ENCODE results near the gene CDKN2D.

CDKN2D gene

DNA sequence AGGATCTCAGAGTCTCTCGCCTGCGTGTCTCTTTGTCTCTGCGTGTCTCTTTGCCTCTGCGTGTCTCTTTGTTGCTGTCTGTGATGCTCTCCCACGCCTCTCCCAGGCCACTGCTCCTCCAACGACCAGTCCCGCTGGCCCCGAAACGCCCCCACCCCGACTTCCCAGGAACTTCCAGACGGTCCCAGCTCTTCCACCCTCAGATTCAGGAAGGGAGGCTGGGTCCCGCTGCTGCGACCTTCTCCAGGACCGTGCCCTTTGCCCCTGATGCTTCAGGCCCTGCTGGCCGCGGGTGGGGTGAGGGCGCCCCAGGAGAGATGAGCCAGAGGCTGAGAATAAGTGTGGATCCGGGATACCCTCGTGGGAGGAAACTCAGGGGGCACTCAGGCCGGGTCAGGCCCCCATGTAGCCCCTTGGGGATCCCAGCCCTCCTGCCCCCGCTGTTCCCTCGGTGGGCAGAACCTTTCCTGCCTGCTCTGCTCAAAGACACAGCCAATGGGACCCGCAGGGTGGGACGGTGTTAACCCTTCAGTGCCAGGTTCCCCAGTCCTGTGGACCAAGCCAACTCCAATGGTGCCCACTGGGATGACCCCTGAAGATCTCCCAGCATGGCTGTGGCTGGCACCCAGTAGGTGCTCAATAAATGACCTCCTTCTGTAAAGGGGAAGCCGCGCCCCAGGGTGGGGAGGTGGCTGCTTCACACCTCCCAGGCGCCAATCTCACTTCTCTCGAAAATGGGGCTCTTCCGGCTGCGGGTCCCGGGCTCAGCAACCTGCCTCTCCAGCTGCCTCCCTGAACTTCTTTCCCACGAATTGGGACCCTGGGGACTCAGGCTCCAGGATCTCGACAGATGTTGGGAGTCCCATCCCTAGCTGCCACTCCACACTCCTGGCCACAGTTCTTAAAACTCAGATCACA, 50.1 kb downstream of the CDKN2D start:
- Histone ChIP-seq H3K9me3 (ENCODE audit: control insufficient read depth, insufficient read depth, low read length) (no peaks in the 10 kb centered on the region), H3K36me3 (ENCODE audit: control insufficient read depth, low read length) (no peaks in the 10 kb centered on the region), H3K27me3 (ENCODE audit: control insufficient read depth, low read length) (peaks cover 43% of the 10 kb centered on the region), H3K9me2 (replicated peaks; ENCODE audit: control insufficient read depth, low read length) (no peaks in the 10 kb centered on the region), H4K20me1 (ENCODE audit: control insufficient read depth, insufficient read depth, low read depth, low read length) (peaks cover 2% of the 10 kb centered on the region; the same call in 1 of the 2 replicates), H3F3A (ENCODE audit: control insufficient read depth, insufficient read depth) (no peaks in the 10 kb centered on the region), H3K27ac (ENCODE audit: low read depth, low read length) (no peak overlapping the region), H3K4me1 (ENCODE audit: control insufficient read depth, low read length) (peaks cover 17% of the 10 kb centered on the region), H3K79me2 (ENCODE audit: control insufficient read depth, low read length) (no peaks in the 10 kb centered on the region), H3K4me3 (ENCODE audit: low read length) (peak overlapping the region; percentile 5; the same call in 1 of the 2 replicates), H3K4me2 (ENCODE audit: low read length) (peak overlapping the region; percentile 28; the same call in 1 of the 2 replicates)
- TF ChIP-seq, protein P1, sequence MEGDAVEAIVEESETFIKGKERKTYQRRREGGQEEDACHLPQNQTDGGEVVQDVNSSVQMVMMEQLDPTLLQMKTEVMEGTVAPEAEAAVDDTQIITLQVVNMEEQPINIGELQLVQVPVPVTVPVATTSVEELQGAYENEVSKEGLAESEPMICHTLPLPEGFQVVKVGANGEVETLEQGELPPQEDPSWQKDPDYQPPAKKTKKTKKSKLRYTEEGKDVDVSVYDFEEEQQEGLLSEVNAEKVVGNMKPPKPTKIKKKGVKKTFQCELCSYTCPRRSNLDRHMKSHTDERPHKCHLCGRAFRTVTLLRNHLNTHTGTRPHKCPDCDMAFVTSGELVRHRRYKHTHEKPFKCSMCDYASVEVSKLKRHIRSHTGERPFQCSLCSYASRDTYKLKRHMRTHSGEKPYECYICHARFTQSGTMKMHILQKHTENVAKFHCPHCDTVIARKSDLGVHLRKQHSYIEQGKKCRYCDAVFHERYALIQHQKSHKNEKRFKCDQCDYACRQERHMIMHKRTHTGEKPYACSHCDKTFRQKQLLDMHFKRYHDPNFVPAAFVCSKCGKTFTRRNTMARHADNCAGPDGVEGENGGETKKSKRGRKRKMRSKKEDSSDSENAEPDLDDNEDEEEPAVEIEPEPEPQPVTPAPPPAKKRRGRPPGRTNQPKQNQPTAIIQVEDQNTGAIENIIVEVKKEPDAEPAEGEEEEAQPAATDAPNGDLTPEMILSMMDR (IDR thresholded peaks at IDR 0.05; ENCODE audit: low read depth, low read length, poor library complexity, severe bottlenecking), result no peak
- no peak for TF ChIP-seq EZH2phosphoT487 (IDR thresholded peaks at IDR 0.05; ENCODE audit: borderline replicate concordance, low read length)

DNA sequence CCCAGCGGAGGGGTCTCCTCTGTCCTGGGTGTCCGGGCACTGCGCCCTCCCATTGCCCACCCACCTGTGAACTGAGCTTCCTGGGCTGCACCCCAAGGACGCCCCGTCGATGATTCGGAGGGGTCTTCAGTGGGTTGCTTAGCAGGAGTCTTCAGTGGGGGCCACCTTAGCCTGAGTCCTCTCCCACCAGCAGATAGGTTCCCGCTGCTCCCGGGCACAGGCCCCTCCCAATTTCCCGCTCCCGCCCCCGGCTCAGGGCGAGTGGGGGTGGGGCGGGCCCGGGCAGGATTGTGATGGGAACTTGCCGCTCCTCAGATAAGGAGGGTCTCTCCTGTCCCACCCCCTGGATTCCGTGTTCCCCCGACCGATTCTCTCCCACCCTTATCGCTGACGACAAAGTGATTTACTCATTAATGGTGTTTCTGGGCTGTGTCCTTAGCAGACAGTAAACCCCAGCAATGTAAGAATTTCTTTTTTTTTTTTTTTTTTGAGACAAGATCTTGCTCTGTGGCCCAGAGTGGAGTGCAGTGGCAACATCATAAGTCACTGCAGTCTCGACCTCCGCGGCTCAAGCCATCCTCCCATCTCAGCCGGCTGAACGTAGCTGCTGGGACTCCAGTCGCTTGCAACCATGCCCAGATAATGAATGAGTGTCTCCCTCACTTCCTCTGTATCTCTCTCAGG, 50.9 kb downstream of the CDKN2D start:
- Histone ChIP-seq H3K27me3 (ENCODE audit: control insufficient read depth, low read length) (peaks cover 44% of the 10 kb centered on the region), H3K79me2 (ENCODE audit: control insufficient read depth, low read length) (no peaks in the 10 kb centered on the region), H3K4me1 (ENCODE audit: control insufficient read depth, low read length) (peaks cover 17% of the 10 kb centered on the region), H3K27ac (ENCODE audit: low read depth, low read length) (no peak overlapping the region), H3K36me3 (ENCODE audit: control insufficient read depth, low read length) (no peaks in the 10 kb centered on the region), H3K4me2 (ENCODE audit: low read length) (peak overlapping the region; percentile 28), H3K9me3 (ENCODE audit: control insufficient read depth, insufficient read depth, low read length) (no peaks in the 10 kb centered on the region), H3K4me3 (ENCODE audit: low read length) (0 out of 2 replicates have a peak overlapping the region, but pooled peaks have one; percentile 5), H3K9me2 (replicated peaks; ENCODE audit: control insufficient read depth, low read length) (no peaks in the 10 kb centered on the region), H4K20me1 (ENCODE audit: control insufficient read depth, insufficient read depth, low read depth, low read length) (peaks cover 2% of the 10 kb centered on the region; the same call in 1 of the 2 replicates), H3F3A (ENCODE audit: control insufficient read depth, insufficient read depth) (no peaks in the 10 kb centered on the region)
- TF ChIP-seq EZH2phosphoT487 (IDR thresholded peaks at IDR 0.05; ENCODE audit: borderline replicate concordance, low read length), result no peak
- TF ChIP-seq, protein P1 (IDR thresholded peaks at IDR 0.05; ENCODE audit: low read depth, low read length, poor library complexity, severe bottlenecking), result no peak

DNA sequence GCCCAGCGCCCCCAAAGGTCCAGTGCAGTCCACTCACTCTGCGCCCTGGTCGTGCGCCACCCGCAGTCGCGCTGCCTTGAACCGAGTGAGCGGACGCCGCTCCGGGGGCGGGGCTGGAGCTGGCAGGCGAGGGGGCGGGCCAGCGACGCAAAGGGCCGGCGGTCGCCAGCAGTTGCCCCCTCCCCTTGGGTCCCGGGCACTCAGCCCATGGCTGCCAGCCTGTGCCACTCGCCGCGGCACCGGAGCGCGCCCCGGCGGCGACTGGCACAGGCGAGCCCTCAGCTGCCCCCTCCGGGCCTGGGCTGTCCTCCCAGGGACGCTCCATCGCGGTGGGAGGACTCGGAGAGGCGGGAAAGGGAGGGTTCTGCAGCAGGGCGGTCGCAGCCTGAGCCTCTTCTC, 51.4 kb downstream of the CDKN2D start, which contains the start of gene S1PR5:
TSS of gene S1PR5 (minus strand) at position 87 of the 399 bp plus-strand sequence. CDS start 2,436 bp downstream, outside the sequence.
- TF ChIP-seq, protein P1 (IDR thresholded peaks at IDR 0.05; ENCODE audit: low read depth, low read length, poor library complexity, severe bottlenecking), result no peak
- TF ChIP-seq EZH2phosphoT487 (IDR thresholded peaks at IDR 0.05; ENCODE audit: borderline replicate concordance, low read length), result no peak
- Histone ChIP-seq H3K36me3 (ENCODE audit: control insufficient read depth, low read length) (no peaks in the 10 kb centered on the region), H3K4me2 (ENCODE audit: low read length) (peak within 1 kb of the TSS; percentile 28), H3K4me1 (ENCODE audit: control insufficient read depth, low read length) (peaks cover 17% of the 10 kb centered on the region), H3F3A (ENCODE audit: control insufficient read depth, insufficient read depth) (no peaks in the 10 kb centered on the region), H3K4me3 (ENCODE audit: low read length) (0 out of 2 replicates have a peak within 1 kb of the TSS, but pooled peaks have one; percentile 5), H3K79me2 (ENCODE audit: control insufficient read depth, low read length) (no peaks in the 10 kb centered on the region), H3K9me3 (ENCODE audit: control insufficient read depth, insufficient read depth, low read length) (no peaks in the 10 kb centered on the region), H3K27ac (ENCODE audit: low read depth, low read length) (no peak within 1 kb of the TSS), H3K27me3 (ENCODE audit: control insufficient read depth, low read length) (peaks cover 46% of the 10 kb centered on the region), H4K20me1 (ENCODE audit: control insufficient read depth, insufficient read depth, low read depth, low read length) (peaks cover 2% of the 10 kb centered on the region; the same call in 1 of the 2 replicates), H3K9me2 (replicated peaks; ENCODE audit: control insufficient read depth, low read length) (no peaks in the 10 kb centered on the region)

Data from DOHH2 (cell line).